ENCODE results near the gene RB1. TPM values are rescaled to one million over a fixed set of nuclear protein-coding genes. Genes with fewer than 3 reads are reported as not detected.

RB1 gene
- total and polyA plus RNA-seq, 9 of the 15 experiments (the other 6 are each of a cell fraction or from before 2014, with no cell fraction given), result 5.0 to 23.8 (median 17.9) TPM

GRCh38 chr13:48265217-48265815 lies 38.2 kb upstream of the RB1 start (continued):
- TF ChIP-seq ZBTB11 (CRISPR knock-in tag; IDR thresholded peaks at IDR 0.05), result no peak
- TF ChIP-seq TAF1 (IDR thresholded peaks at IDR 0.05; ENCODE audit: control insufficient read depth, extremely low read depth, insufficient read depth, low read length, severe bottlenecking), result no peak
- TF ChIP-seq SMAD4 (CRISPR knock-in tag; conservative IDR thresholded peaks at IDR 0.05), result no peak
- TF ChIP-seq RNF2 (IDR thresholded peaks at IDR 0.05), result no peak
- TF ChIP-seq CHD2 (IDR thresholded peaks at IDR 0.05; ENCODE audit: low read depth, low read length), result no peak
- TF ChIP-seq HNRNPUL1 (IDR thresholded peaks at IDR 0.05; ENCODE audit: low read length), result no peak
- TF ChIP-seq U2AF1 (optimal IDR thresholded peaks at IDR 0.05; ENCODE audit: low read depth, low read length), result no peak
- TF ChIP-seq CTBP1 (IDR thresholded peaks at IDR 0.05; ENCODE audit: borderline replicate concordance), result no peak
- no peak for TF ChIP-seq SMARCC2 (IDR thresholded peaks at IDR 0.05; ENCODE audit: low read depth)

All from K562 (cell line).